K562 (cell line): ENCODE results near the gene CCL24. TPM values are rescaled to one million over a fixed set of nuclear protein-coding genes. Genes with fewer than 3 reads are reported as not detected.
A peak's percentile ranks its signal among the peaks of the same experiment; 100 is the strongest.

Experiments
- CHAMP1 ChIP-seq: fragments of 450-650 bp; IDR thresholded peaks from 2 replicates; pipeline ENCODE4 v1.6.1; 2016; ENCODE audit warnings: mild to moderate bottlenecking
- CREB5 ChIP-seq: fragments of 250-450 bp; sonication (Bioruptor Pico); IDR thresholded peaks from 2 replicates; pipeline ENCODE4 v1.5.0; 2020; ENCODE audit warnings: mild to moderate bottlenecking
- CREBBP ChIP-seq: IDR thresholded peaks from one replicate; pipeline ENCODE4 v1.6.1; 2012; ENCODE audit warnings: low read depth, mild to moderate bottlenecking, control low read depth, inconsistent platforms, low read length
- ETV1 ChIP-seq: fragments of 450-650 bp; conservative IDR thresholded peaks from 2 replicates; pipeline ENCODE4 v1.6.1; 2016; ENCODE audit warnings: missing genetic modification characterization, control low read depth, low read depth, missing compliant biosample characterization
- FOXA1 ChIP-seq: fragments of 450-650 bp; IDR thresholded peaks from 2 replicates; pipeline ENCODE4 v1.6.1; 2016; ENCODE audit warnings: mild to moderate bottlenecking, borderline replicate concordance
- FOXJ2 ChIP-seq: fragments of 200-800 bp; sonication (Bioruptor generic); IDR thresholded peaks from 2 replicates; pipeline ENCODE4 v1.6.1; 2016; ENCODE audit warnings: missing genetic modification characterization, missing compliant biosample characterization
- HCFC1 ChIP-seq: IDR thresholded peaks from 2 replicates; pipeline ENCODE4 v1.6.1; 2012; ENCODE audit warnings: low read depth, low read length, improper control_type of control experiment
- KLF1 ChIP-seq: fragments of 450-650 bp; IDR thresholded peaks from 2 replicates; pipeline ENCODE4 v1.6.1; 2016; ENCODE audit warnings: missing genetic modification characterization, missing compliant biosample characterization
- NFIX ChIP-seq: fragments of 250-450 bp; sonication (Bioruptor Pico); IDR thresholded peaks from 2 replicates; pipeline ENCODE4 v1.4.0; 2020; ENCODE audit warnings: low read depth, mild to moderate bottlenecking, moderate library complexity
- NONO ChIP-seq, 2 experiments: fragments of 200-400 bp in 1 of 2; fragments of 450-650 bp in 1 of 2; formaldehyde crosslinking in 1 of 2; IDR thresholded peaks; 2 replicates each; pipeline ENCODE4 v1.6.1; 2017; ENCODE audit warnings: low read depth in 2 of 2, mild to moderate bottlenecking in 2 of 2, moderate library complexity in 2 of 2, low read length in 1 of 2
- NRF1 ChIP-seq, 2 experiments: fragments of 450-650 bp; IDR thresholded peaks in 1 of 2; conservative IDR thresholded peaks in 1 of 2; 2 replicates each; pipeline ENCODE4 v1.6.1; 2014; ENCODE audit warnings: mild to moderate bottlenecking in 2 of 2
- POLR2G ChIP-seq: fragments of 200-400 bp; formaldehyde crosslinking; IDR thresholded peaks from 2 replicates; pipeline ENCODE4 v1.6.1; 2017; ENCODE audit warnings: low read depth, mild to moderate bottlenecking, antibody characterized with exemption, low read length, moderate library complexity
- RFX1 ChIP-seq: fragments of 450-650 bp; IDR thresholded peaks from 2 replicates; pipeline ENCODE4 v1.6.1; 2016; ENCODE audit warnings: mild to moderate bottlenecking, moderate library complexity
- SREBF2 ChIP-seq: sonication (generic); formaldehyde crosslinking; IDR thresholded peaks from 2 replicates; pipeline ENCODE4 v1.4.0; 2020; ENCODE audit warnings: mild to moderate bottlenecking, missing genetic modification reagents
- SRF ChIP-seq, 2 experiments: fragments of 250-450, 450-650 bp in 1 of 2; sonication (Bioruptor Pico) in 1 of 2; sonication (generic) in 1 of 2; formaldehyde crosslinking; IDR thresholded peaks; 2 replicates each; pipeline versions ENCODE4 v1.5.0 to v1.5.1; 2020 to 2022; ENCODE audit warnings: mild to moderate bottlenecking in 1 of 2, missing genetic modification reagents in 1 of 2
- TAF1 ChIP-seq: IDR thresholded peaks from 2 replicates; pipeline ENCODE4 v1.6.1; 2011; ENCODE audit warnings: mild to moderate bottlenecking, low read length, moderate library complexity; ENCODE audit not compliant: insufficient read depth, control insufficient read depth, severe bottlenecking; ENCODE audit errors: extremely low read depth
- TAF9B ChIP-seq: fragments of 450-650 bp; IDR thresholded peaks from 2 replicates; pipeline ENCODE4 v1.6.1; 2018; ENCODE audit warnings: mild to moderate bottlenecking; ENCODE audit not compliant: partially characterized antibody
- TCF7 ChIP-seq: sonication (generic); IDR thresholded peaks from 2 replicates; pipeline ENCODE4 v1.6.1; 2016; ENCODE audit warnings: antibody characterized with exemption, borderline replicate concordance
- TOE1 ChIP-seq, 2 experiments: fragments of 450-650 bp in 1 of 2; sonication (generic) in 1 of 2; formaldehyde crosslinking in 1 of 2; IDR thresholded peaks; 2 replicates each; pipeline versions ENCODE4 v1.7.1 to v1.8.0; 2016 to 2022; ENCODE audit warnings: borderline replicate concordance in 2 of 2, mild to moderate bottlenecking in 2 of 2, antibody characterized with exemption in 1 of 2, inconsistent platforms in 1 of 2, low read depth in 1 of 2, missing genetic modification reagents in 1 of 2, moderate library complexity in 1 of 2
- ZNF140 ChIP-seq: fragments of 250-450 bp; sonication (Bioruptor Pico); IDR thresholded peaks from 2 replicates; pipeline ENCODE4 v1.8.0; 2021; ENCODE audit warnings: moderate library complexity, mild to moderate bottlenecking, inconsistent platforms
- ZNF79 ChIP-seq: fragments of 250-450 bp; sonication (Bioruptor Pico); IDR thresholded peaks from 2 replicates; pipeline ENCODE4 v1.4.0; 2020; ENCODE audit warnings: low read depth, mild to moderate bottlenecking, moderate library complexity
- polyA plus RNA-seq, 8 experiments: library from polyadenylated mRNA; depleted of rRNA in 4 of 8; stranded (reverse) in 5 of 8; unstranded in 3 of 8; fragments of >200 nt; fragmentation: Nextera tagmentation in 2 of 8; fragmentation: Illumina TruSeq in 1 of 8; extraction: Ambion mirVana in 2 of 8; extraction: Trizol in 1 of 8; gene quantifications; 2 replicates each; pipeline versions ENCODE4 v1.2.1 to v1.2.3, GENCODE V29; 2011 to 2014; ENCODE audit warnings: inconsistent platforms in 1 of 8, missing spikeins in 1 of 8
- total RNA-seq, 7 experiments: library from RNA; depleted of rRNA in 6 of 7; stranded (reverse); fragments of >200 nt in 6 of 7; fragmentation: Illumina TruSeq in 2 of 7; extraction: Trizol in 2 of 7; gene quantifications; 2 replicates each; pipeline versions ENCODE4 v1.2.1 to v1.2.3, GENCODE V29; 2011 to 2021; ENCODE audit warnings: low replicate concordance in 1 of 7
- TF ChIP-seq, protein P1 (sequence below): IDR thresholded peaks from 2 replicates; pipeline ENCODE4 v1.6.1; 2014; ENCODE audit warnings: antibody characterized with exemption

CCL24 gene
- total and polyA plus RNA-seq, 9 of the 15 experiments (the other 6 are each of a cell fraction or from before 2014, with no cell fraction given), result 0.45 to 3.6 (median 0.95) TPM; not detected in 1

GRCh38 chr7:75804004-75804403, 9.6 kb downstream of the CCL24 start (continued):
- TF ChIP-seq KLF1 (tag) (no peak), POLR2G (no peak), ZNF79 (CRISPR knock-in tag) (no peak), TAF9B (no peak), TCF7 (no peak), FOXA1 (no peak), CREB5 (no peak), HCFC1 (no peak), RFX1 (no peak), TOE1 (IDR thresholded peaks at IDR 0.05; ENCODE audit: borderline replicate concordance) (peak; percentile 36; the same call in 1 of the 2 replicates), TOE1 (CRISPR knock-in tag; IDR thresholded peaks at IDR 0.05; ENCODE audit: borderline replicate concordance, low read depth) (no peak), NFIX (CRISPR knock-in tag) (no peak), CHAMP1 (no peak), TAF1 (no peak), ETV1 (no peak), ZNF140 (CRISPR knock-in tag) (no peak), FOXJ2 (tag) (no peak), CREBBP (no peak), NONO (IDR thresholded peaks at IDR 0.05; ENCODE audit: low read depth in 2 of 2, low read length in 1 of 2) (no peak), NRF1 (conservative IDR thresholded peaks at IDR 0.05 in 1 of 2, IDR thresholded peaks at IDR 0.05 in 1 of 2) (no peak), SRF (CRISPR knock-in tag; IDR thresholded peaks at IDR 0.05) (no peak), SREBF2 (CRISPR knock-in tag) (no peak)
- TF ChIP-seq, protein P1, sequence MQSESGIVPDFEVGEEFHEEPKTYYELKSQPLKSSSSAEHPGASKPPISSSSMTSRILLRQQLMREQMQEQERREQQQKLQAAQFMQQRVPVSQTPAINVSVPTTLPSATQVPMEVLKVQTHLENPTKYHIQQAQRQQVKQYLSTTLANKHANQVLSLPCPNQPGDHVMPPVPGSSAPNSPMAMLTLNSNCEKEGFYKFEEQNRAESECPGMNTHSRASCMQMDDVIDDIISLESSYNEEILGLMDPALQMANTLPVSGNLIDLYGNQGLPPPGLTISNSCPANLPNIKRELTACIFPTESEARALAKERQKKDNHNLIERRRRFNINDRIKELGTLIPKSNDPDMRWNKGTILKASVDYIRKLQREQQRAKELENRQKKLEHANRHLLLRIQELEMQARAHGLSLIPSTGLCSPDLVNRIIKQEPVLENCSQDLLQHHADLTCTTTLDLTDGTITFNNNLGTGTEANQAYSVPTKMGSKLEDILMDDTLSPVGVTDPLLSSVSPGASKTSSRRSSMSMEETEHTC, result 0 out of 2 replicates have a peak, but pooled peaks have one; percentile 43
